Testis (tissue), 3 donors: ENCODE results near the gene BAG5. TPM values are rescaled to one million over a fixed set of nuclear protein-coding genes. Genes with fewer than 3 reads are reported as not detected.

ENCODE experiments used
- DNase-seq: peaks from one replicate; pipeline ENCODE4 v3.0.0-alpha.2; 2019
- H3K27ac ChIP-seq, 2 donors: fragments of 200-600 bp; sonication (generic); one replicate each; pipeline ENCODE4 v1.5.1; 2019
- H3K27me3 ChIP-seq: fragments of 200-600 bp; sonication (generic); one replicate; pipeline ENCODE4 v1.5.1; 2019
- H3K36me3 ChIP-seq: fragments of 200-600 bp; sonication (generic); one replicate; pipeline ENCODE4 v1.5.1; 2017; ENCODE audit warnings: low read depth; ENCODE audit errors: missing control alignments
- H3K4me1 ChIP-seq: fragments of 200-600 bp; sonication (generic); one replicate; pipeline ENCODE4 v1.5.1; 2019
- H3K4me3 ChIP-seq, 2 donors: fragments of 200-600 bp; sonication (generic); one replicate each; pipeline ENCODE4 v1.5.1; 2017 to 2019
- H3K9me3 ChIP-seq: fragments of 200-600 bp; sonication (generic); one replicate; pipeline ENCODE4 v1.5.1; 2017
- CTCF ChIP-seq, 3 experiments: fragments of 450-650 bp in 2 of 3; fragments of 200-600 bp in 1 of 3; sonication (generic) in 1 of 3; IDR thresholded peaks; one replicate each; pipeline ENCODE4 v1.5.1; 2016 to 2019; ENCODE audit warnings: antibody characterized with exemption in 3 of 3, mild to moderate bottlenecking in 2 of 3, moderate library complexity in 1 of 3
- POLR2A ChIP-seq: fragments of 450-650 bp; IDR thresholded peaks from one replicate; pipeline ENCODE4 v1.6.1; 2017; ENCODE audit warnings: antibody characterized with exemption, mild to moderate bottlenecking, moderate library complexity
- WGBS, 2 donors: methylation state at CpG; one replicate each; pipeline ENCODE4 v1.1.5; 2018; 5-methylcytosine and 5-hydroxymethylcytosine counted together
- intact Hi-C: fragments of 100-400 bp; cut with DNase I; formaldehyde crosslinking; loops from one replicate; pipeline ENCODE4 v1.15.1; 2023; ENCODE audit warnings: low total_unique reads
- polyA plus RNA-seq: library from polyadenylated mRNA; stranded (reverse); fragments of 350-450 nt; fragmentation: Illumina TruSeq; extraction: RNeasy Lipid Tissue Mini Kit (QIAGEN cat#74804); gene quantifications from one replicate; pipeline ENCODE4 v1.2.3, GENCODE V29; 2014; ENCODE audit warnings: low read depth, low replicate concordance; ENCODE audit not compliant: insufficient read depth
- small RNA-seq, 2 donors: library from RNA; depleted of rRNA; stranded (forward); fragments of <200 nt; gene quantifications; one replicate each; pipeline ENCODE3, GENCODE V24; 2016
- total RNA-seq, 2 donors: library from RNA; depleted of rRNA; stranded (reverse); fragments of >200 nt; gene quantifications; one replicate each; pipeline ENCODE4 v1.2.3, GENCODE V29; 2016

Gene BAG5
- total and polyA plus RNA-seq, 3 donors from 2014 or later, result 63.4 to 202 (median 124) TPM

DNA sequence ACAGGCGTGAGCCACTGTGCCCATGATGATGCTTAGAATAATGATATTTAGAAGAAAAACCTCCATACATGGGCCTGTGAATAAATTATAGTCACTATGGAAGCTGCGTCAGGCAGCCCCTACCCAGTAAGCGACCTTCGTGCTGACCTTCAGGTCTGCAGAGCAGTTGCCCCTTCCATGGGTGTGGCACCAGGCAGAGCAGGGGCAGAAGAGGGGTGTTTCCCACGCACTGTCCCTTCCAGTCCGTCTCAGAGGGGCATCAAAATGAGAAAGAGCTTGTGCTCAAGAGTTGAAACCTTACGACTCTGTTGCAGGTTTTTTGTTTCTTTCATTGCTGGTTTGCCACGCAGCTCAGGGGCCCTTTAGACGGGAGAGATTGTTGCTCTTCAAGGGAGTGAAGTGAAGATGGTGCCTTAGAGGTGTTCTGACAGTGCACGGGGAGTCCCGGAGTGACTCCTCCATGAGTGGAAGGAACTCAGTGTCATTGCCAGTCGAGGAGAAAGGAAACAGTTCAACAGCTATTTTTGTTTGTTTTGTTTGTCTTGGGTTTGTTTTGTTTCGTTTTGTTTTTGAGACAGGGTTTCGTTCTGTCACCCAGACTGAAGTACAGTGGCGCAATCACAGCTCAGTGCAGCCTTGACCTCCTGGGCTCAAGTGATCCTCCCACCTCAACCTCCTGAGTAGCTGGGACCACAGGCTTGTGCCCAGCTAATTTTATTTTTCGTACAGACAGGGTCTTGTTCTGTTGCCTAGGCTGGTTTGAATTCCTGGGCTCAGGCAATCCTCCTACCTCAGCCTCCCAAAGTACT is 53.7 kb downstream of the BAG5 start:
- H3K4me3 ChIP-seq, result no peak overlapping the region
- no peaks in the 10 kb centered on the region for H3K36me3 ChIP-seq
- 58 to 60% methylated on average over 16 of the region's 16 CpGs for WGBS, 2 donors
- H3K9me3 ChIP-seq, result no peaks in the 10 kb centered on the region
- no peak for TF ChIP-seq CTCF (IDR thresholded peaks at IDR 0.05)
- no peak for TF ChIP-seq POLR2A
- no peaks in the 10 kb centered on the region for H3K27me3 ChIP-seq
- intact Hi-C loops, result loop anchor here (10.0 kb wide), 1 partner anchor 46 kb away; no protein-coding TSS in a partner anchor
- H3K27ac ChIP-seq, result peak overlapping the region; percentile 54 to 74
- peaks cover 40% of the 10 kb centered on the region for H3K4me1 ChIP-seq
- peak; percentile 60 for DNase-seq

GRCh38 chr14:103507751-103508150 is 54.7 kb downstream of the BAG5 start:
- intact Hi-C loops, result loop anchor here (10.0 kb wide), 1 partner anchor 47 kb away; no protein-coding TSS in a partner anchor
- Histone ChIP-seq H3K9me3 (no peaks in the 10 kb centered on the region), H3K27ac (peak overlapping the region; percentile 54 to 63), H3K27me3 (no peaks in the 10 kb centered on the region), H3K4me1 (peaks cover 31% of the 10 kb centered on the region), H3K36me3 (no peaks in the 10 kb centered on the region), H3K4me3 (no peak overlapping the region)
- 80 to 81% methylated on average over 3 of the region's 3 CpGs for whole genome bisulfite sequencing, 2 donors
- no peak for DNase-seq
- TF ChIP-seq CTCF (IDR thresholded peaks at IDR 0.05) (no peak), POLR2A (no peak)

Small RNA genes within 50 kb of the gene (small RNA-seq; reads per million reads assigned to genes)
- gene RNU4-68P (0 to 0.09 reads per million in 2 donors), gene RNU7-160P (0 reads per million in 2 donors)

Other genes with a start within 250 kb of the BAG5 start
- gene EIF5, start 228.4 kb downstream of the BAG5 start, total RNA-seq, result 100 to 1,000 TPM; 308 to 309 TPM
- gene EIF5, start 228.4 kb downstream of the BAG5 start, polyA plus RNA-seq, result 366 TPM
- 100 to 1,000 TPM; 172 to 198 TPM for gene MARK3, start 177.2 kb downstream of the BAG5 start, total RNA-seq
- gene MARK3, start 177.2 kb downstream of the BAG5 start, polyA plus RNA-seq, result 93.9 TPM
- 1,000 to 10,000 TPM; 1,148 to 1,322 TPM for gene CKB, start 39.8 kb downstream of the BAG5 start, total RNA-seq
- 504 TPM for gene CKB, start 39.8 kb downstream of the BAG5 start, polyA plus RNA-seq
- gene TRMT61A, start 33.5 kb downstream of the BAG5 start, total RNA-seq, result 10 to 100 TPM; 19.1 to 29.8 TPM
- 12.1 TPM for gene TRMT61A, start 33.5 kb downstream of the BAG5 start, polyA plus RNA-seq
- 10 to 100 TPM; 28.9 to 68.7 TPM for gene COA8, start 303 bp upstream of the BAG5 start, total RNA-seq
- 152 TPM for gene COA8, start 303 bp upstream of the BAG5 start, polyA plus RNA-seq
- gene KLC1, start 66.6 kb upstream of the BAG5 start, total RNA-seq, result 100 to 1,000 TPM; 379 to 473 TPM
- gene KLC1, start 66.6 kb upstream of the BAG5 start, polyA plus RNA-seq, result 92.9 TPM
- 10 to 100 TPM; 40.3 to 41.1 TPM for gene XRCC3, start 152.8 kb upstream of the BAG5 start, total RNA-seq
- gene XRCC3, start 152.8 kb upstream of the BAG5 start, polyA plus RNA-seq, result 16.6 TPM
- 100 to 1,000 TPM; 194 to 251 TPM for gene ZFYVE21, start 153.2 kb upstream of the BAG5 start, total RNA-seq
- 86.4 TPM for gene ZFYVE21, start 153.2 kb upstream of the BAG5 start, polyA plus RNA-seq